ENCODE results near the gene CACNA2D3. TPM values are rescaled to one million over a fixed set of nuclear protein-coding genes. Genes with fewer than 3 reads are reported as not detected.

CACNA2D3 gene
- total RNA-seq, 2 experiments from 2014 or later = not detected

DNA sequence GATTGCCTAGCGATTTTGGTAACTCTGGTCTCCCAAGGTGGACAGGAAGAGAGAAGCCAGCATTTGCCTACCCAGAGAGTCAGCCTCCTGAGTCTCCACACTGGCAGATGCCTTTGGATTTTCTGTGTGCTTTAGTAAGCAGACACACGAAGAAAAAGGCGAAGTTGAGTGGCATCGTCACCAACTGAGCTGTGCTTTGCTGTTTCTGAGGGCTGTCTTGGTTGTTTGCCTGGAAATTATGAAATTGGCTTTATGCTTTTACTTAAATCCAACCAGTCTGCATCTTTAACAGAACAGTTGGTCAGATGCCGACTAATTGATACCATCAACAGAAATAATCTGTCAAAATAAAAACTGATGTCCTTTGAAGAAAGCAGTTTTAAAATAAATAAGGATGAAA is 56.0 kb downstream of the CACNA2D3 start:
- no TSS peak for BruUV-seq (replicated peaks)
- no peak for DNase-seq (ENCODE audit: low spot score)
- H2AFZ ChIP-seq (ENCODE audit: low read length) = no peak overlapping the region
- H3K4me1 ChIP-seq (ENCODE audit: insufficient read depth, low read length, poor library complexity, severe bottlenecking) = no peaks in the 10 kb centered on the region
- no peaks in the 10 kb centered on the region for H3K9me3 ChIP-seq (ENCODE audit: low read length)
- H4K20me1 ChIP-seq (ENCODE audit: insufficient read depth, low read length) = no peaks in the 10 kb centered on the region
- no peak overlapping the region for H3K27ac ChIP-seq (ENCODE audit: low read depth, low read length, poor library complexity, severe bottlenecking)
- POLR2A ChIA-PET = no interaction called here
- no peaks in the 10 kb centered on the region for H3K79me2 ChIP-seq (ENCODE audit: insufficient read depth, low read depth, low read length)
- H3K4me3 ChIP-seq (ENCODE audit: low read depth, low read length, poor library complexity, severe bottlenecking) = no peak overlapping the region
- no peak for TF ChIP-seq EZH2phosphoT487 (IDR thresholded peaks at IDR 0.05; ENCODE audit: borderline replicate concordance, low read depth, low read length)
- no peak for TF ChIP-seq CTCF (conservative IDR thresholded peaks at IDR 0.05; ENCODE audit: low read length)
- no peak overlapping the region for H3K4me2 ChIP-seq (ENCODE audit: low read length)
- no peaks in the 10 kb centered on the region for H3K9me2 ChIP-seq (ENCODE audit: insufficient read depth, low read length)
- intact Hi-C loops (cut with micrococcal nuclease; ENCODE audit: unreplicated experiment) = no loop called here
- H3K36me3 ChIP-seq (ENCODE audit: insufficient read depth, low read length) = no peaks in the 10 kb centered on the region
- CTCF ChIA-PET (ENCODE audit: unreplicated experiment) = no interaction called here

DNA sequence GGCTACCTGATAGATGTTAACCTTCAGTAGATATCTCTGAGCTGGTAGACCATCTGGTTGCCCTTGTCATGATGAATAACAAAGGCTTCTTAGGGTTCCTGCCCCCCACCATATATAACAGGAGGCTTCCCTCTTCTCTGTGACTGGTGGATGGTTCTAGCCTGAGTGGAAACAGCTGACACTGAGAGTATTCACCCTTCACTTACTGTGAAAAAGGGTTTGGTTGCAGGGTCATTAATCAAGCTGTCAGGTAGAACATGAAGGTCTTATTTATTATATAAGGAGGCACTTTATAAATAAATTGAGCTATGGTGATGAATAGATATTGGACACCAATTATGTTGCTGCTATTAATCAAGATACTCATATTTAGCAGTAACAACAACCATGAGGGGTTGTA is 58.6 kb downstream of the CACNA2D3 start:
- Histone ChIP-seq H3K27ac (ENCODE audit: low read depth, low read length, poor library complexity, severe bottlenecking) (no peak overlapping the region), H3K9me3 (ENCODE audit: low read length) (no peaks in the 10 kb centered on the region), H2AFZ (ENCODE audit: low read length) (no peak overlapping the region), H3K9me2 (ENCODE audit: insufficient read depth, low read length) (no peaks in the 10 kb centered on the region), H3K79me2 (ENCODE audit: insufficient read depth, low read depth, low read length) (no peaks in the 10 kb centered on the region), H3K4me3 (ENCODE audit: low read depth, low read length, poor library complexity, severe bottlenecking) (no peak overlapping the region), H4K20me1 (ENCODE audit: insufficient read depth, low read length) (no peaks in the 10 kb centered on the region), H3K4me2 (ENCODE audit: low read length) (no peak overlapping the region), H3K36me3 (ENCODE audit: insufficient read depth, low read length) (no peaks in the 10 kb centered on the region), H3K4me1 (ENCODE audit: insufficient read depth, low read length, poor library complexity, severe bottlenecking) (no peaks in the 10 kb centered on the region)
- ChIA-PET CTCF (ENCODE audit: unreplicated experiment) (no interaction called here), POLR2A (interaction anchor here (1.1 kb wide), 1 partner anchor 14 kb away, joined by 4 read pairs; no protein-coding TSS in a partner anchor)
- intact Hi-C loops (cut with micrococcal nuclease; ENCODE audit: unreplicated experiment) = no loop called here
- no peak for DNase-seq (ENCODE audit: low spot score)
- BruUV-seq (replicated peaks) = no TSS peak
- TF ChIP-seq EZH2phosphoT487 (IDR thresholded peaks at IDR 0.05; ENCODE audit: borderline replicate concordance, low read depth, low read length) (no peak), CTCF (conservative IDR thresholded peaks at IDR 0.05; ENCODE audit: low read length) (no peak)

DNA sequence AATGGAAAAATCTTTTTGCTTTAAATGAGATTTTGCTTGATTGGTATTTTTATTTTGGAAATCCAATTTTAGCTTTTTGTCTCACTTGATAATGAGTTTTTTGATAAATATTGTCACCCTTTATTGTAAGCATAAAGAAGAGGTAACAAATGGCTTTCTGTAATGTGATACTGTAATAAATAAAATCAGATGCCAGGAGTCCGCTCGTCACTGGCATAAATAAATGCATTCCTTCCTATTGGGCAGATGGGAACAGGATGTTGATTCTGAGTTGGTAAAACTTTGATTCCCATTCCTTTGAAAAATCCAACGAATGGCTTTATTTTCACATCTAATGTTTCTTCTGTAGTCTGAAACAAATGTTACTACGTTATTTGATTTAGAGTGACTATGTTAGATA is 59.9 kb downstream of the CACNA2D3 start:
- Histone ChIP-seq H3K79me2 (ENCODE audit: insufficient read depth, low read depth, low read length) (no peaks in the 10 kb centered on the region), H3K4me3 (ENCODE audit: low read depth, low read length, poor library complexity, severe bottlenecking) (no peak overlapping the region), H3K36me3 (ENCODE audit: insufficient read depth, low read length) (no peaks in the 10 kb centered on the region), H3K9me3 (ENCODE audit: low read length) (no peaks in the 10 kb centered on the region), H2AFZ (ENCODE audit: low read length) (no peak overlapping the region), H3K27ac (ENCODE audit: low read depth, low read length, poor library complexity, severe bottlenecking) (no peak overlapping the region), H3K9me2 (ENCODE audit: insufficient read depth, low read length) (no peaks in the 10 kb centered on the region), H3K4me2 (ENCODE audit: low read length) (no peak overlapping the region), H4K20me1 (ENCODE audit: insufficient read depth, low read length) (no peaks in the 10 kb centered on the region), H3K4me1 (ENCODE audit: insufficient read depth, low read length, poor library complexity, severe bottlenecking) (no peaks in the 10 kb centered on the region)
- CTCF ChIA-PET (ENCODE audit: unreplicated experiment) = no interaction called here
- no TSS peak for BruUV-seq (replicated peaks)
- TF ChIP-seq CTCF (conservative IDR thresholded peaks at IDR 0.05; ENCODE audit: low read length) = no peak
- TF ChIP-seq EZH2phosphoT487 (IDR thresholded peaks at IDR 0.05; ENCODE audit: borderline replicate concordance, low read depth, low read length) = no peak
- intact Hi-C loops (cut with micrococcal nuclease; ENCODE audit: unreplicated experiment) = no loop called here
- DNase-seq (ENCODE audit: low spot score) = no peak
- POLR2A ChIA-PET = no interaction called here
